Stimulated activated CD8-positive, alpha-beta memory T cell treated with anti-CD3 and anti-CD28 coated beads, Interleukin-4, amount 100 ng/mL, for 1 hour (primary cell): Measurements from ENCODE around the gene EFCAB11.

Source experiments
- DNase-seq, 2 donors: peaks; one replicate each; pipeline ENCODE4 v3.0.0-alpha.2; 2020; ENCODE audit warnings: low read depth in 2 of 2, low spot score in 1 of 2

The EFCAB11 gene

GRCh38 chr14:89773644-89774316 lies 180.8 kb downstream of the EFCAB11 start:
- DNase-seq: peak; percentile 16 to 20

DNA sequence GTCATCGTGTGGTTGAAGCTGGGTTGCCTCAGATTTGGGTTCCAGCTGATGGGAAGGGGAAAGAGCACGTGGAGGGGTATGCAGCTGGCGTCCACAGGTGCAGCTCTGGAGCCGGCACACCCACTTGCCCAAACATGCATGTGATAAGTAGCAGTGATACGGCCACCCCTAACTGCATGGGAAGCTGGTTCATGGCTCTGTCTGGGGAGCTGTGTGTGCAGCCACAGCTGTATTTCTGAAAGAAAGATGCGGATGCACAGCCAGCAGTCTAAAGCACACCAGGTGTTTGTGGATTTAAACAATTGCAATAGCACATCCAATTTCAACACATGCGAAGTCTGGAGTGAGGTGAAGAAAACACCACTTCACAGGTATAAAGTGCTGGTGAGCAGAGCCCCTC lies 181.4 kb downstream of the EFCAB11 start:
- no peak for DNase-seq

- no peak for DNase-seq
Measured at GRCh38 chr14:89771251-89771650, 183.3 kb downstream of the EFCAB11 start.

GRCh38 chr14:89767861-89768268 lies 186.7 kb downstream of the EFCAB11 start:
- peak; percentile 26 to 40 for DNase-seq

GRCh38 chr14:89767131-89767530 lies 187.4 kb downstream of the EFCAB11 start:
- DNase-seq: no peak

DNA sequence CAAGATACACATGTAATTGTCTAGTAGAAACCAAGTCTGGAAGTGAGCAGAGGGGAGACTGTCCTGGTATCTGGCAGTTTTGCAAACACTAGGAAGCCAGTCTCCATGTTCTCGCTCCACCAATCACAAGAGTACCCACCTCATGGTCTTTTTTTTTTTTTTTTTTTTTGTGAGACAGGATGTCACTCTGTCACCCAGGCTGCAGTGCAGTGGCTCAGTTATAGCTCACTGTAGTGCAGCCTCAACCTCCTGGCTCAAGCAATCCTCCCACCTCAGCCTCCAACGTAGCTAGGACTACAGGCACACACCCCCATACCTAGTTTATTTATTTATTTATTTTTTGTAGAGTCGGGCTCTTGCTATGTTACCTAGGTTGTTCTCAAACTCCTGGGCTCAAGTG lies 189.2 kb downstream of the EFCAB11 start:
- DNase-seq: no peak

- no peak for DNase-seq
Measured at GRCh38 chr14:89760086-89760485, 194.4 kb downstream of the EFCAB11 start.

- DNase-seq: no peak
Measured at GRCh38 chr14:89757313-89757939, 197.1 kb downstream of the EFCAB11 start.

DNA sequence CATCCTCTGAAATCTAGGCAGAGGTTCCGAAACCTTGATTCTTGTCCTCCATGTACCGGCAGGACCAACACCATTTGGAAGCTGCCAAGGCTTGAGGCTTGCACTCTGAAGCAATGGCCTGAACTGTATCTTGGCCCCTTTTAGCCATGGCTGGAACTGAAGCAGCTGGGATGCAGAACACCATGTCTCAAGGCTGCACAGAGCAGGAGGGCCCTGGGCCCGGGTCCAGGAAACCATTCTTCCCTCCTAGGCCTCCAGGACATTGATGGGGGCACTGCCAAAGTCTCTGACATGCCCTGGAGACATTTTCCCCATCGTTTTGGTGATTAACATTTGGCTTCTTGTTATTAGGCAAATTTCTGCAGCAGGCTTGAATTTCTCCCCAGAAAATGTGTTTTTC lies 198.7 kb downstream of the EFCAB11 start:
- no peak for DNase-seq

DNA sequence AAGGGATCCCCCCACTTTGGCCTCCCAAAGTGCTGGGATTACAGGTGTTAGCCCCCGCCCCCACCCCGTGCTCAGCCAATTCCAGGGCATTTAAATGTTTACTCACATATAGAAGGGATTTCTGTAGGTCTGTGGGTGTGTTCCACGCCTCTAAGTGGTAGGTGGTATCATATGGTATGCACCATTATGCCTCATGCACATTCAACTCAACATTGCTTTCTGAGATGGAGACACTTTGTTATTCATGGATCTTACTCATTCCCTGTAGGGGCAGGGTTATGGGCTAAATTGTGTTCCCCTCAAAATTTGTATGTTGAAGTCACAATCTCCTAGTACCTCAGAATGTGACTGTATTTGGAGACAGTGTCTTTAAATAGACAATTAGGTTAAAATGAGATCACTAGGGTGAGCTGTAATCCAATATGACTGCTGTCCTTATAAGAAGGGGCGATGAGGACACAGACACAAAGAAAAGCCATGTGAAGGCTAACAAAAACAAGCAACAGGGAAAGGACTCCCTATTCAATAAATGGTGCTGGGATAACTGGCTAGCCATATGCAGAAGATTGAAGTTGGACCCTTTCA lies 200.6 kb downstream of the EFCAB11 start:
- no peak for DNase-seq

GRCh38 chr14:89750908-89751392 lies 203.6 kb downstream of the EFCAB11 start:
- no peak for DNase-seq

GRCh38 chr14:89750281-89750755 lies 204.2 kb downstream of the EFCAB11 start:
- no peak for DNase-seq

DNA sequence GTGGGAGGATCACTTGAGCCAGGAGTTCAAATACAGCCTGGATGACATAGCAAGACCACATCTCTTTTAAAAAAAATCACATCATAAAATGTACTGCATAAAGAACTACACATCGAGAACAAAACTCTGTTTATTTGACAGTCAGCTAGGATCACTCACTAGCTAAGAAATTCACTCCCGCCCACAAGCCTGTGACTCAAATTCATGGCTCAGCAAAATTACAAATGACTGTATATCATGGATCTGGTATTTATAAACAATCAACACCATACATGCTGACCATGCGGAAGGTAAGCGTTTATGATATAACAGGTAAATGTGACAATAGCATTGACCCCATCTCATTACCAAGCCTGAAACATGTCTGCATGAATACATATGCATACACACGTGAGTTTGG lies 206.5 kb downstream of the EFCAB11 start:
- no peak for DNase-seq

- no peak for DNase-seq
Measured at GRCh38 chr14:89747126-89747525, 207.4 kb downstream of the EFCAB11 start.

- DNase-seq: no peak
Measured at GRCh38 chr14:89746654-89747053, 207.9 kb downstream of the EFCAB11 start.

DNA sequence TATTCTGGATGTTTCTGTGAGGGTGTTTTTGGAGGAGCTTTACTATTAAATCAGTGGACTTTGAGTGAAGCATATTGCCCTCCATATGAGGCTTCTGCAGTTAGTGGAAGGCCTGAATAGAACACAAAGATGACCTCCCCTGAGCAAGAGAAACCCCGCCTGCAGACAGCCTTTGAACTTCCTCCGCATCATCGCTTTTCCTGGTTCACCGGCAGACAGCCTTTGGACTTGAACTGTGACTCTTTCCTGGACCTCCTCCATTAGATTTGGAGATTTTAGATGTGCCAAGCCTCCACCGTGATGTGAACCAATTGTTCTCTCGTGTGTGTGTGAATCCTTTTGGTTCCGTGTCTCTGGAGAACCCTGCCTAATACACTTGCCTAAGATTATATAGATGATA lies 208.4 kb downstream of the EFCAB11 start:
- no peak for DNase-seq
